HG03060 (cell line): Measurements from ENCODE around the gene RMRP.

ENCODE experiments used
- ATAC-seq: cut with Tn5 transposase; IDR thresholded peaks from one replicate; pipeline ENCODE4 v1.9.1; 2021; ENCODE audit warnings: low read depth, moderate number of reproducible peaks; ENCODE audit not compliant: unreplicated experiment

Gene RMRP

GRCh38 chr9:35657546-35658136 is at the start of gene RMRP:
Gene RMRP (minus strand): TSS chr9:35658019.
- peak; percentile 87 for ATAC-seq

GRCh38 chr9:35706951-35707350 is 49.1 kb upstream of the RMRP start:
- no peak for ATAC-seq

- ATAC-seq: no peak
Measured at GRCh38 chr9:35705836-35706430, 48.1 kb upstream of the RMRP start.

- ATAC-seq: no peak
Measured at GRCh38 chr9:35705372-35705771, 47.6 kb upstream of the RMRP start.

GRCh38 chr9:35703906-35704672 is 46.3 kb upstream of the RMRP start:
- no peak for ATAC-seq

GRCh38 chr9:35702696-35703095 is 44.9 kb upstream of the RMRP start:
- ATAC-seq: no peak

- ATAC-seq: no peak
Measured at GRCh38 chr9:35700942-35701341, 43.1 kb upstream of the RMRP start.

GRCh38 chr9:35700031-35700430 is 42.2 kb upstream of the RMRP start:
- ATAC-seq: no peak

- ATAC-seq: no peak
Measured at GRCh38 chr9:35698231-35698630, 40.4 kb upstream of the RMRP start.

GRCh38 chr9:35697486-35697885 is 39.7 kb upstream of the RMRP start:
- ATAC-seq: no peak

GRCh38 chr9:35696520-35697215 is 38.8 kb upstream of the RMRP start:
- ATAC-seq: no peak

- ATAC-seq: no peak
Measured at GRCh38 chr9:35695943-35696401, 38.2 kb upstream of the RMRP start.

- ATAC-seq: no peak
Measured at GRCh38 chr9:35691757-35692301, 34.0 kb upstream of the RMRP start.

- ATAC-seq: no peak
Measured at GRCh38 chr9:35691334-35691650, 33.5 kb upstream of the RMRP start.

- ATAC-seq: no peak
Measured at GRCh38 chr9:35690614-35691333, 33.0 kb upstream of the RMRP start.

GRCh38 chr9:35690294-35690613 is 32.4 kb upstream of the RMRP start:
- no peak for ATAC-seq

- ATAC-seq: no peak
Measured at GRCh38 chr9:35689542-35690293, 31.9 kb upstream of the RMRP start, which contains the start of gene TPM2. Gene TPM2 (minus strand): TSS chr9:35689925. CDS start chr9:35689817, 108 bp downstream.

GRCh38 chr9:35688558-35689541 is 31.0 kb upstream of the RMRP start:
- ATAC-seq: no peak
